HEK293 (cell line): Measurements from ENCODE around the gene DNAJB2.

ENCODE experiments used
- CTCF ChIA-PET: fragments of 350-600 bp; formaldehyde crosslinking; extraction: SDS; loops from one replicate; lab custom pipeline; 2021; ENCODE audit warnings: antibody characterized with exemption; lab: Yijun Ruan, JAX
- POLR2A ChIA-PET: fragments of 300-600 bp; formaldehyde crosslinking; extraction: SDS; loops from one replicate; lab custom pipeline; 2020; ENCODE audit warnings: antibody characterized with exemption, inconsistent platforms; lab: Yijun Ruan, JAX
- H3K27ac ChIP-seq: fragments of 200-500 bp; sonication (Bioruptor generic); 2 replicates; pipeline ENCODE4 v1.5.1; 2014; ENCODE audit warnings: low read depth, low read length, control low read depth, inconsistent platforms; ENCODE audit errors: extremely low read depth
- H3K36me3 ChIP-seq, 2 experiments: fragments of 200-500 bp in 1 of 2; sonication (Bioruptor generic) in 1 of 2; 1 replicate in 1 of 2; 2 replicates in 1 of 2; pipeline ENCODE4 v1.5.1; 2014 to 2017; ENCODE audit warnings: inconsistent platforms in 2 of 2, low read length in 2 of 2; ENCODE audit not compliant: control insufficient read depth in 2 of 2, insufficient read depth in 1 of 2
- H3K4me1 ChIP-seq: fragments of 200-500 bp; sonication (Bioruptor generic); 2 replicates; pipeline ENCODE4 v1.5.1; 2014; ENCODE audit warnings: mild to moderate bottlenecking, low read length, inconsistent platforms; ENCODE audit not compliant: control insufficient read depth, insufficient read depth
- H3K4me3 ChIP-seq: 2 replicates; pipeline ENCODE4 v1.5.1; 2011; ENCODE audit warnings: low read depth, mild to moderate bottlenecking, control low read depth, low read length, moderate library complexity
- H3K9me3 ChIP-seq: fragments of 200-500 bp; sonication (Bioruptor generic); 2 replicates; pipeline ENCODE4 v1.5.1; 2014; ENCODE audit warnings: low read depth, low read length, inconsistent platforms; ENCODE audit not compliant: control insufficient read depth, insufficient read depth
- BCL11B ChIP-seq: fragments of 450-650 bp; formaldehyde crosslinking; IDR thresholded peaks from 2 replicates; pipeline ENCODE4 v1.5.1; 2016; ENCODE audit warnings: low read depth, missing biosample characterization, missing genetic modification characterization
- EGR2 ChIP-seq: fragments of 450-650 bp; formaldehyde crosslinking; IDR thresholded peaks from 2 replicates; pipeline ENCODE4 v1.5.1; 2016; ENCODE audit warnings: low read depth, missing biosample characterization, missing genetic modification characterization
- KLF7 ChIP-seq: fragments of 450-650 bp; formaldehyde crosslinking; IDR thresholded peaks from 2 replicates; pipeline ENCODE4 v1.5.1; 2016; ENCODE audit warnings: missing biosample characterization, missing genetic modification characterization, borderline replicate concordance
- MYNN ChIP-seq: fragments of 450-650 bp; formaldehyde crosslinking; IDR thresholded peaks from 2 replicates; pipeline ENCODE4 v1.5.1; 2016; ENCODE audit warnings: missing biosample characterization, missing genetic modification characterization, borderline replicate concordance
- PRDM10 ChIP-seq: fragments of 450-650 bp; formaldehyde crosslinking; IDR thresholded peaks from 2 replicates; pipeline ENCODE4 v1.5.1; 2016; ENCODE audit warnings: missing biosample characterization, missing genetic modification characterization
- SP7 ChIP-seq: fragments of 450-650 bp; formaldehyde crosslinking; IDR thresholded peaks from 2 replicates; pipeline ENCODE4 v1.5.1; 2016; ENCODE audit warnings: missing biosample characterization, missing genetic modification characterization
- WT1 ChIP-seq: fragments of 450-650 bp; formaldehyde crosslinking; IDR thresholded peaks from 2 replicates; pipeline ENCODE4 v1.5.1; 2016; ENCODE audit warnings: missing biosample characterization, missing genetic modification characterization
- ZBTB8A ChIP-seq: fragments of 450-650 bp; formaldehyde crosslinking; IDR thresholded peaks from 2 replicates; pipeline ENCODE4 v1.5.1; 2016; ENCODE audit warnings: missing biosample characterization, missing genetic modification characterization
- ZEB2 ChIP-seq: fragments of 450-650 bp; formaldehyde crosslinking; IDR thresholded peaks from 2 replicates; pipeline ENCODE4 v1.5.1; 2016; ENCODE audit warnings: missing biosample characterization, missing genetic modification characterization
- ZNF23 ChIP-seq: fragments of 450-650 bp; formaldehyde crosslinking; IDR thresholded peaks from 2 replicates; pipeline ENCODE4 v1.5.1; 2016; ENCODE audit warnings: missing biosample characterization, missing genetic modification characterization, borderline replicate concordance
- ZNF24 ChIP-seq: fragments of 450-650 bp; formaldehyde crosslinking; IDR thresholded peaks from 2 replicates; pipeline ENCODE4 v1.5.1; 2016; ENCODE audit warnings: missing biosample characterization, missing genetic modification characterization
- ZNF26 ChIP-seq: fragments of 450-650 bp; formaldehyde crosslinking; IDR thresholded peaks from 2 replicates; pipeline ENCODE4 v1.5.1; 2016; ENCODE audit warnings: missing biosample characterization, missing genetic modification characterization
- ZNF292 ChIP-seq: fragments of 450-650 bp; formaldehyde crosslinking; IDR thresholded peaks from 2 replicates; pipeline ENCODE4 v1.5.1; 2016; ENCODE audit warnings: low read depth, missing biosample characterization, missing genetic modification characterization, borderline replicate concordance
- ZNF341 ChIP-seq: fragments of 450-650 bp; formaldehyde crosslinking; IDR thresholded peaks from 2 replicates; pipeline ENCODE4; 2016; ENCODE audit warnings: low read depth, missing biosample characterization, missing genetic modification characterization
- ZNF391 ChIP-seq: fragments of 450-650 bp; formaldehyde crosslinking; IDR thresholded peaks from 2 replicates; pipeline ENCODE4 v1.5.1; 2016; ENCODE audit warnings: low read depth, missing biosample characterization, missing genetic modification characterization, borderline replicate concordance
- ZNF654 ChIP-seq: fragments of 450-650 bp; formaldehyde crosslinking; IDR thresholded peaks from 2 replicates; pipeline ENCODE4 v1.5.1; 2016; ENCODE audit warnings: low read depth, missing biosample characterization, missing genetic modification characterization
- ZSCAN23 ChIP-seq: fragments of 450-650 bp; formaldehyde crosslinking; IDR thresholded peaks from 2 replicates; pipeline ENCODE4 v1.5.1; 2016; ENCODE audit warnings: missing biosample characterization, missing genetic modification characterization
- TF ChIP-seq, protein P1 (sequence below): fragments of 450-650 bp; formaldehyde crosslinking; IDR thresholded peaks from 2 replicates; pipeline ENCODE4 v1.5.1; 2017; ENCODE audit warnings: missing biosample characterization, missing genetic modification characterization
- TF ChIP-seq, protein P2 (sequence below): fragments of 450-650 bp; formaldehyde crosslinking; IDR thresholded peaks from 2 replicates; pipeline ENCODE4 v1.5.1; 2017; ENCODE audit warnings: missing biosample characterization, missing genetic modification characterization

Gene DNAJB2

GRCh38 chr2:219261024-219261855, 17.9 kb upstream of the DNAJB2 start:
- ChIA-PET CTCF (interaction anchor here (0.6 to 2.4 kb wide), 7 partner anchors 17 to 459 kb away, joined by 3 to 18 read pairs (median 5); partner anchors contain the start of genes ANKZF1 and DNAJB2), POLR2A (interaction anchor here (0.9 to 1.4 kb wide), 2 partner anchors 12 to 17 kb away, joined by 3 to 6 read pairs; no protein-coding TSS in a partner anchor)
- Histone ChIP-seq H3K36me3 (no peaks in the 10 kb centered on the region), H3K9me3 (no peaks in the 10 kb centered on the region), H3K4me3 (no peak overlapping the region), H3K27ac (no peak overlapping the region), H3K4me1 (no peaks in the 10 kb centered on the region; the same call in 1 of the 2 replicates)
- TF ChIP-seq PRDM10, result peak; percentile 89
- TF ChIP-seq ZNF341 (tag by site-specific recombination), result peak; percentile 84
- no peak for TF ChIP-seq ZSCAN23 (tag by site-specific recombination)

DNA sequence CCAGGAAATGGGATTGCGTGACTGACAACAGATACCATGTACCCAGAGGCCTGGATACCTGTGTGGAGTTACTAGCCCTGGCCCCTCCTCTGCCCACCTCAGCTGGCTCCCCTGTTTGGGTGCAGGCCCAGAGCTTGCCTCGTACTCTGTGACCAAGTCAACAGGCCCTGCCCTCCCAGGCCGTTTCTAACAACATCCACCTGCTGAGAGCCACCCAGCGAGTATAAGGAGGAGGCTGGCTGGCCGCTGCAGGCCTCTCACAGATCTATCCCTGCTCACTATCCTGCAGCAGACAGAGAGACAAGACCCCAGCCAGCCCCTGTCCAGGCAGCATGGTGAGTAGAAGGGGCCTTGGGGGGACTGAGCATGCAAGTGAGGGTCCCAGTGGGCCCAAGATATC, 12.9 kb upstream of the DNAJB2 start:
- Histone ChIP-seq H3K36me3 (no peaks in the 10 kb centered on the region), H3K4me3 (no peak overlapping the region), H3K9me3 (no peaks in the 10 kb centered on the region), H3K27ac (no peak overlapping the region), H3K4me1 (no peaks in the 10 kb centered on the region; the same call in 1 of the 2 replicates)
- TF ChIP-seq ZBTB8A (tag by site-specific recombination) (no peak), WT1 (tag by site-specific recombination) (no peak), ZNF292 (tag by site-specific recombination) (no peak), ZNF654 (tag by site-specific recombination) (no peak), SP7 (tag by site-specific recombination) (no peak)
- TF ChIP-seq, protein P1, sequence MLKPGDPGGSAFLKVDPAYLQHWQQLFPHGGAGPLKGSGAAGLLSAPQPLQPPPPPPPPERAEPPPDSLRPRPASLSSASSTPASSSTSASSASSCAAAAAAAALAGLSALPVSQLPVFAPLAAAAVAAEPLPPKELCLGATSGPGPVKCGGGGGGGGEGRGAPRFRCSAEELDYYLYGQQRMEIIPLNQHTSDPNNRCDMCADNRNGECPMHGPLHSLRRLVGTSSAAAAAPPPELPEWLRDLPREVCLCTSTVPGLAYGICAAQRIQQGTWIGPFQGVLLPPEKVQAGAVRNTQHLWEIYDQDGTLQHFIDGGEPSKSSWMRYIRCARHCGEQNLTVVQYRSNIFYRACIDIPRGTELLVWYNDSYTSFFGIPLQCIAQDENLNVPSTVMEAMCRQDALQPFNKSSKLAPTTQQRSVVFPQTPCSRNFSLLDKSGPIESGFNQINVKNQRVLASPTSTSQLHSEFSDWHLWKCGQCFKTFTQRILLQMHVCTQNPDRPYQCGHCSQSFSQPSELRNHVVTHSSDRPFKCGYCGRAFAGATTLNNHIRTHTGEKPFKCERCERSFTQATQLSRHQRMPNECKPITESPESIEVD (tag by site-specific recombination), result no peak
- ChIA-PET CTCF (interaction anchor here (0.7 to 4.9 kb wide), 4 partner anchors 10 to 29 kb away, joined by 3 to 34 read pairs (median 4); no protein-coding TSS in a partner anchor), POLR2A (no interaction called here)

DNA sequence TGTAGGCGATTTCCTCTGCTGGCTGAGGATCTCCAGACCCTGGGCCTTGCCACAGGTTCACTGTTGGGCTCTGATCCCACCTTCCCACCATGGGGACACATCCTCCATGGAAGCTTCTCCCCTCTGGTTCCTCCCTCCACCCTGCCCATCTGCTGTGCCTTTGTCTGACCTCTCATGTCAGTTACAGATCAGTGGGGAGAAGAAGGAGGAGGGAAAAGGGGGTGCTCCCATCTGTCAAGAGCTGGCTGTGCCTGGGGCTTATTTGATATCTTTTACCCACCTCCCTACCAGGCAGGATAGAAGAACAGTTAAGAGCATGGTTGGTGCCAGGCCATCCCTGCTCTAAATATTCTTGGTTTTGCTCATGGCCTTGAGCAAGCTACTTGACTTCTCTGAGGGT, 12.3 kb upstream of the DNAJB2 start:
- Histone ChIP-seq H3K27ac (no peak overlapping the region), H3K4me3 (no peak overlapping the region), H3K36me3 (no peaks in the 10 kb centered on the region), H3K9me3 (no peaks in the 10 kb centered on the region), H3K4me1 (no peaks in the 10 kb centered on the region)
- ChIA-PET POLR2A (no interaction called here), CTCF (interaction anchor here (0.6 to 4.9 kb wide), 4 partner anchors 9 to 287 kb away, joined by 3 to 34 read pairs (median 4); no protein-coding TSS in a partner anchor)
- TF ChIP-seq ZEB2 (tag by site-specific recombination), result no peak
- TF ChIP-seq, protein P1 (tag by site-specific recombination), result no peak
- TF ChIP-seq ZNF26 (tag by site-specific recombination), result no peak
- TF ChIP-seq, protein P2, sequence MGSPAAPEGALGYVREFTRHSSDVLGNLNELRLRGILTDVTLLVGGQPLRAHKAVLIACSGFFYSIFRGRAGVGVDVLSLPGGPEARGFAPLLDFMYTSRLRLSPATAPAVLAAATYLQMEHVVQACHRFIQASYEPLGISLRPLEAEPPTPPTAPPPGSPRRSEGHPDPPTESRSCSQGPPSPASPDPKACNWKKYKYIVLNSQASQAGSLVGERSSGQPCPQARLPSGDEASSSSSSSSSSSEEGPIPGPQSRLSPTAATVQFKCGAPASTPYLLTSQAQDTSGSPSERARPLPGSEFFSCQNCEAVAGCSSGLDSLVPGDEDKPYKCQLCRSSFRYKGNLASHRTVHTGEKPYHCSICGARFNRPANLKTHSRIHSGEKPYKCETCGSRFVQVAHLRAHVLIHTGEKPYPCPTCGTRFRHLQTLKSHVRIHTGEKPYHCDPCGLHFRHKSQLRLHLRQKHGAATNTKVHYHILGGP (tag by site-specific recombination), result no peak
- no peak for TF ChIP-seq KLF7
- TF ChIP-seq ZNF24 (tag by site-specific recombination), result no peak
- TF ChIP-seq ZNF391 (tag by site-specific recombination), result no peak
- TF ChIP-seq MYNN (tag by site-specific recombination), result no peak
- no peak for TF ChIP-seq BCL11B (tag by site-specific recombination)
- no peak for TF ChIP-seq EGR2 (tag by site-specific recombination)
- TF ChIP-seq ZNF23 (tag by site-specific recombination), result no peak
